Liver (tissue), 9 donors: ENCODE results near the gene ZNF587. TPM values are rescaled to one million over a fixed set of nuclear protein-coding genes. Genes with fewer than 3 reads are reported as not detected.
"Not testable (repeated sequence)": the region's sequence is repeated elsewhere in the genome, so short reads cannot be mapped to it uniquely, and the experiment has no call there.

Experiments used
- DNase-seq: peaks from one replicate; pipeline ENCODE4 v3.0.0-alpha.2; 2017; ENCODE audit warnings: low spot score
- H3K27ac ChIP-seq, 2 donors: one replicate each; pipeline ENCODE4 v1.7.0; 2013; ENCODE audit warnings: inconsistent platforms in 2 of 2, low read length in 2 of 2, control low read depth in 1 of 2, low read depth in 1 of 2, mild to moderate bottlenecking in 1 of 2
- H3K27me3 ChIP-seq, 4 donors: one replicate each; pipeline versions ENCODE4 v1.6.1 to v1.7.0; 2013; ENCODE audit warnings: low read length in 3 of 4, inconsistent platforms in 1 of 4, mild to moderate bottlenecking in 1 of 4, moderate library complexity in 1 of 4; ENCODE audit not compliant: control insufficient read depth in 4 of 4, insufficient read depth in 4 of 4
- H3K36me3 ChIP-seq, 4 donors: one replicate each; pipeline versions ENCODE4 v1.6.1 to v1.7.0; 2013; ENCODE audit warnings: low read length in 3 of 4, mild to moderate bottlenecking in 3 of 4, low read depth in 1 of 4, moderate library complexity in 1 of 4; ENCODE audit not compliant: control insufficient read depth in 4 of 4, insufficient read depth in 3 of 4
- H3K4me1 ChIP-seq, 4 donors: one replicate each; pipeline versions ENCODE4 v1.6.1 to v1.7.0; 2013; ENCODE audit warnings: low read length in 3 of 4, mild to moderate bottlenecking in 3 of 4, moderate library complexity in 1 of 4; ENCODE audit not compliant: control insufficient read depth in 4 of 4, insufficient read depth in 4 of 4
- H3K4me3 ChIP-seq, 3 donors: one replicate each; pipeline versions ENCODE4 v1.6.1 to v1.7.0; 2013; ENCODE audit warnings: low read length in 3 of 3, control low read depth in 1 of 3, low read depth in 1 of 3, mild to moderate bottlenecking in 1 of 3
- H3K9ac ChIP-seq, 2 donors: one replicate each; pipeline ENCODE4 v1.7.0; 2013; ENCODE audit warnings: low read length in 2 of 2, mild to moderate bottlenecking in 2 of 2, moderate library complexity in 2 of 2, control low read depth in 1 of 2, low read depth in 1 of 2
- H3K9me3 ChIP-seq, 4 donors: one replicate each; pipeline versions ENCODE4 v1.6.1 to v1.7.0; 2013; ENCODE audit warnings: low read length in 3 of 4; ENCODE audit not compliant: control insufficient read depth in 4 of 4
- EGR1 ChIP-seq, 2 donors: IDR thresholded peaks; 2 replicates each; pipeline ENCODE4 v1.6.1; 2016 to 2018; ENCODE audit warnings: antibody characterized with exemption in 2 of 2, low read depth in 2 of 2
- FOXA1 ChIP-seq: IDR thresholded peaks from 2 replicates; pipeline ENCODE4 v1.6.1; 2016; ENCODE audit warnings: antibody characterized with exemption
- FOXA2 ChIP-seq: IDR thresholded peaks from 2 replicates; pipeline ENCODE4 v1.6.1; 2016; ENCODE audit warnings: antibody characterized with exemption
- GABPA ChIP-seq, 2 donors: IDR thresholded peaks in 1 of 2; conservative IDR thresholded peaks in 1 of 2; 2 replicates each; pipeline ENCODE4 v1.6.1; 2016; ENCODE audit warnings: antibody characterized with exemption in 2 of 2, mild to moderate bottlenecking in 1 of 2, moderate library complexity in 1 of 2
- HNF4A ChIP-seq, 2 donors: conservative IDR thresholded peaks; 2 replicates each; pipeline ENCODE4 v1.6.1; 2016; ENCODE audit warnings: antibody characterized with exemption in 2 of 2, mild to moderate bottlenecking in 2 of 2
- HNF4G ChIP-seq: IDR thresholded peaks from 2 replicates; pipeline ENCODE4 v1.6.1; 2016; ENCODE audit warnings: antibody characterized with exemption
- JUND ChIP-seq, 2 donors: IDR thresholded peaks; 2 replicates each; pipeline ENCODE4 v1.6.1; 2016; ENCODE audit warnings: antibody characterized with exemption in 2 of 2
- RAD21 ChIP-seq, 2 donors: IDR thresholded peaks; 2 replicates each; pipeline ENCODE4 v1.6.1; 2016; ENCODE audit warnings: antibody characterized with exemption in 2 of 2, mild to moderate bottlenecking in 2 of 2
- RXRA ChIP-seq, 2 donors: IDR thresholded peaks; 2 replicates each; pipeline ENCODE4 v1.6.1; 2017 to 2018; ENCODE audit warnings: antibody characterized with exemption in 2 of 2, mild to moderate bottlenecking in 1 of 2
- SP1 ChIP-seq: IDR thresholded peaks from 2 replicates; pipeline ENCODE4 v1.6.1; 2018; ENCODE audit warnings: antibody characterized with exemption, mild to moderate bottlenecking
- TAF1 ChIP-seq: conservative IDR thresholded peaks from 2 replicates; pipeline ENCODE4 v1.6.1; 2016; ENCODE audit warnings: antibody characterized with exemption, mild to moderate bottlenecking
- YY1 ChIP-seq: IDR thresholded peaks from 2 replicates; pipeline ENCODE4 v1.6.1; 2016; ENCODE audit warnings: antibody characterized with exemption, mild to moderate bottlenecking
- WGBS: extraction: QIAGEN DNeasy Blood & Tissue Kit; methylation state at CpG from one replicate; pipeline ENCODE4 v1.1.7; 2013; 5-methylcytosine and 5-hydroxymethylcytosine counted together
- polyA plus RNA-seq, 2 donors: library from polyadenylated mRNA; stranded (reverse) in 1 of 2; unstranded in 1 of 2; fragments of 200-250 nt in 1 of 2; fragments of >200 nt in 1 of 2; fragmentation: Nextera tagmentation in 1 of 2; extraction: Ambion mirVana in 1 of 2; gene quantifications; one replicate each; pipeline versions ENCODE4 v1.2.1 to v1.2.3, GENCODE V29; 2013 to 2015
- total RNA-seq, 2 donors: library from RNA; depleted of rRNA; stranded (reverse); fragments of >200 nt; gene quantifications; one replicate each; pipeline ENCODE4 v1.2.3, GENCODE V29; 2014
- TF ChIP-seq, protein P1 (sequence below): IDR thresholded peaks from 2 replicates; pipeline ENCODE4 v1.6.1; 2016; ENCODE audit warnings: antibody characterized with exemption
- TF ChIP-seq, protein P2 (sequence below): IDR thresholded peaks from 2 replicates; pipeline ENCODE4 v1.6.1; 2016; ENCODE audit warnings: antibody characterized with exemption
- TF ChIP-seq, protein P3 (sequence below): IDR thresholded peaks from 2 replicates; pipeline ENCODE4 v1.6.1; 2016; ENCODE audit warnings: antibody characterized with exemption
- TF ChIP-seq, protein P4 (sequence below): IDR thresholded peaks from 2 replicates; pipeline ENCODE4 v1.6.1; 2016; ENCODE audit warnings: antibody characterized with exemption, mild to moderate bottlenecking
- TF ChIP-seq, protein P5 (sequence below): fragments of 150-350 bp; IDR thresholded peaks from 2 replicates; pipeline ENCODE4 v1.5.1; 2017; ENCODE audit warnings: improper control_type of control experiment, low read depth, low read length; ENCODE audit not compliant: missing input control
- donor health status: healthy.
- donor health status: healthy.
- donor health status: healthy.
- donor health status: healthy.
- donor health status: healthy.

ZNF587 gene
- total and polyA plus RNA-seq, 4 donors: 2.7 to 27.8 (median 9.2) TPM

DNA sequence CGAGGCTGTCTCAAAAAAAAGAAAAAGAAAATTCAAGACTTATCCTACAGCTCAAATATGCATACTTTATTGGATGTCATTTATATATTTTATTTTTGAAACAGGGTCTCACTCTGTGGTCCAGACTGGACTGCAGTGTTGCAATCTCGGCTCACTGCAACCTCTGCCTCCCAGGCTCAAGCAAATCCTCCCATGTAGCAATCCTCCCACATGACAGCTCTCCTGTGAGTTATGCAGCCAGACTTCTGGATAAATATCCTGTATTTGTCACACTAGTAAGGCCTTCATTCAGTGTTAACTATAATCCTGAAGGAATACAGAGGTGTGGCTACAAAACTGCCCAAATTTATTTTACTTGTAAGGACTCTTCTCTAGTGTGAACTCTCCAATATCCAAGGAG, 42.1 kb upstream of the ZNF587 start:
- Histone ChIP-seq H3K4me1 (peaks cover 9 to 23% (median 13%) of the 10 kb centered on the region in 4 donors), H3K36me3 (peaks cover 0 to 24% (median 17%) of the 10 kb centered on the region in 4 donors), H3K9ac (no peak overlapping the region), H3K4me3 (no peak overlapping the region), H3K27ac (no peak overlapping the region), H3K9me3 (no peaks in the 10 kb centered on the region), H3K27me3 (no peaks in the 10 kb centered on the region)
- TF ChIP-seq, protein P1, sequence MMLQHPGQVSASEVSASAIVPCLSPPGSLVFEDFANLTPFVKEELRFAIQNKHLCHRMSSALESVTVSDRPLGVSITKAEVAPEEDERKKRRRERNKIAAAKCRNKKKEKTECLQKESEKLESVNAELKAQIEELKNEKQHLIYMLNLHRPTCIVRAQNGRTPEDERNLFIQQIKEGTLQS: no peak
- TF ChIP-seq HNF4A (conservative IDR thresholded peaks at IDR 0.05): peak in 1 of 2 donors; percentile 36
- 77% methylated on average over 2 of the region's 2 CpGs for WGBS
- no peak for DNase-seq

DNA sequence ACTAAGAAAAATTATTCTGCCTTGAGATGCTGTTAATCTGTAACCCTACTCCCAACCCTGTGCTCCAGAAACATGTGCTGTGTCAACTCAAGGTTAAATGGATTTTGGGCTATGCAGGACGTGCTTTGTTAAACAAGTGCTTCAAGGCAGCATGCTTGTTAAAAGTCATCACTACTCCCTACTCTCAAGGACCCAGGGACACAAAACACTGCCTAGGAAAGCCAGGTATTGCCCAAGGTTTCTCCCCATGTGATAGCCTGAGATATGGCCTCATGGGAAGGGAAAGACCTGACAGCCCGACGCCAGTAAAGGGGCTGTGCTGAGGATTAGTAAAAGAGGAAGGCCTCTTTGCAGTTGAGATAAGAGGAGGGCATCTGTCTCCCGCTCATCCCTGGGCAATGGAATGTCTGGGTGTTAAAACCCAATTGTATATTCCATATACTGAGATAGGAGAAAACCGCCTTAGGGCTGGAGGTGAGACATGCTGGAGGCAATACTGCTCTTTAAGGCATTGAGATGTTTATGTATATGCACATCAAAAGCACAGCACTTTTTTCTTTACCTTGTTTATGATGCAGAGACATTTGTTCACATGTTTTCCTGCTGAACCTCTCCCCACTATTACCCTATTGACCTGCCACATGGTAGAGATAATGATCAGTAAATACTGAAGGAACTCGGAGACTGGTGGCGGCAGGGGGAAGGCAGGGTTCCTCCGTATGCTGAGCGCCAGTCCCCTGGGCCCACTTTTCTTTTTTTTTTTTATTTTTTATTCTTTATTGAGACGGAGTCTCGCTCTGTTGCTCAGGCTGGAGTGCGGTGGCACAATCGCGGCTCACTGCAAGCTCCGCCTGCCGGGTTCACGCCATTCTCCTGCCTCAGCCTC, 39.0 kb upstream of the ZNF587 start:
- H3K4me3 ChIP-seq, H3K9ac ChIP-seq, DNase-seq, H3K27me3 ChIP-seq, H3K9me3 ChIP-seq: not testable (repeated sequence)
- peak overlapping the region in 1 of 2 donors; percentile 9 for H3K27ac ChIP-seq
- TF ChIP-seq, protein P2, sequence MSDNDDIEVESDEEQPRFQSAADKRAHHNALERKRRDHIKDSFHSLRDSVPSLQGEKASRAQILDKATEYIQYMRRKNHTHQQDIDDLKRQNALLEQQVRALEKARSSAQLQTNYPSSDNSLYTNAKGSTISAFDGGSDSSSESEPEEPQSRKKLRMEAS: peak; percentile 25
- TF ChIP-seq HNF4A (conservative IDR thresholded peaks at IDR 0.05) (peak; percentile 39 to 58), FOXA1 (peak; percentile 71), FOXA2 (peak; percentile 65), YY1 (peak; percentile 37), GABPA (IDR thresholded peaks at IDR 0.05 in 1 of 2, conservative IDR thresholded peaks at IDR 0.05 in 1 of 2) (peak in 1 of 2 donors; percentile 13), RXRA (IDR thresholded peaks at IDR 0.05) (peak in 1 of 2 donors; percentile 39)
- H3K36me3 ChIP-seq: peaks cover 0 to 24% (median 17%) of the 10 kb centered on the region in 4 donors
- 54% methylated on average over 17 of the region's 17 CpGs for WGBS
- peaks cover 2 to 29% (median 8%) of the 10 kb centered on the region in 4 donors for H3K4me1 ChIP-seq

DNA sequence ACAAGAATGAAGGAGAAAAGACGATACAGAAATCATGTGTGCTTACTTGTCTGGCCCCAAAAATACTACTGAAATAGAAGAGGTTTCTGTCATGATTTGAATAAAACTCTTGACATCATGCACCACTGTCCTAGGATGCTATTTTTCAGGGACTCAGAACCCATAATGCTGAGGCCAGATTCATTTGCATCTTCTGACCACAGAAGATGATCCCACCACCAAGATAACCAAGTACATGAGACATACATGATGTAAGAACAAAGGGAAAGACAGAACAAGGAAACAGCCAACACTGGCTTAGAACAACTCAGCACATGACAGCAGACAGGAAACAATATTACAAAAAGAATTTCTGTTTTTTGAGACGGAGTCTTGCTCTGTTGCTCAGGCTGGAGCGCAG, 37.4 kb upstream of the ZNF587 start:
- no peak overlapping the region for H3K4me3 ChIP-seq
- no peak overlapping the region for H3K9ac ChIP-seq
- peaks cover 2 to 27% (median 8%) of the 10 kb centered on the region in 4 donors for H3K4me1 ChIP-seq
- H3K9me3 ChIP-seq: no peaks in the 10 kb centered on the region
- WGBS: 88% methylated on average over 3 of the region's 3 CpGs
- H3K27me3 ChIP-seq: no peaks in the 10 kb centered on the region
- no peak for DNase-seq
- no peak overlapping the region for H3K27ac ChIP-seq
- H3K36me3 ChIP-seq: peaks cover 0 to 22% (median 15%) of the 10 kb centered on the region in 4 donors
- TF ChIP-seq, protein P2: no peak
- TF ChIP-seq SP1 (no peak), FOXA1 (no peak), FOXA2 (no peak), GABPA (IDR thresholded peaks at IDR 0.05 in 1 of 2, conservative IDR thresholded peaks at IDR 0.05 in 1 of 2) (no peak), EGR1 (IDR thresholded peaks at IDR 0.05; ENCODE audit: low read depth in 2 of 2) (no peak), JUND (IDR thresholded peaks at IDR 0.05) (no peak), RAD21 (IDR thresholded peaks at IDR 0.05) (no peak), RXRA (IDR thresholded peaks at IDR 0.05) (no peak), YY1 (no peak), TAF1 (no peak), HNF4G (no peak), HNF4A (conservative IDR thresholded peaks at IDR 0.05) (no peak)
- TF ChIP-seq, protein P3, sequence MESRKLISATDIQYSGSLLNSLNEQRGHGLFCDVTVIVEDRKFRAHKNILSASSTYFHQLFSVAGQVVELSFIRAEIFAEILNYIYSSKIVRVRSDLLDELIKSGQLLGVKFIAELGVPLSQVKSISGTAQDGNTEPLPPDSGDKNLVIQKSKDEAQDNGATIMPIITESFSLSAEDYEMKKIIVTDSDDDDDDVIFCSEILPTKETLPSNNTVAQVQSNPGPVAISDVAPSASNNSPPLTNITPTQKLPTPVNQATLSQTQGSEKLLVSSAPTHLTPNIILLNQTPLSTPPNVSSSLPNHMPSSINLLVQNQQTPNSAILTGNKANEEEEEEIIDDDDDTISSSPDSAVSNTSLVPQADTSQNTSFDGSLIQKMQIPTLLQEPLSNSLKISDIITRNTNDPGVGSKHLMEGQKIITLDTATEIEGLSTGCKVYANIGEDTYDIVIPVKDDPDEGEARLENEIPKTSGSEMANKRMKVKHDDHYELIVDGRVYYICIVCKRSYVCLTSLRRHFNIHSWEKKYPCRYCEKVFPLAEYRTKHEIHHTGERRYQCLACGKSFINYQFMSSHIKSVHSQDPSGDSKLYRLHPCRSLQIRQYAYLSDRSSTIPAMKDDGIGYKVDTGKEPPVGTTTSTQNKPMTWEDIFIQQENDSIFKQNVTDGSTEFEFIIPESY: no peak
- TF ChIP-seq, protein P4, sequence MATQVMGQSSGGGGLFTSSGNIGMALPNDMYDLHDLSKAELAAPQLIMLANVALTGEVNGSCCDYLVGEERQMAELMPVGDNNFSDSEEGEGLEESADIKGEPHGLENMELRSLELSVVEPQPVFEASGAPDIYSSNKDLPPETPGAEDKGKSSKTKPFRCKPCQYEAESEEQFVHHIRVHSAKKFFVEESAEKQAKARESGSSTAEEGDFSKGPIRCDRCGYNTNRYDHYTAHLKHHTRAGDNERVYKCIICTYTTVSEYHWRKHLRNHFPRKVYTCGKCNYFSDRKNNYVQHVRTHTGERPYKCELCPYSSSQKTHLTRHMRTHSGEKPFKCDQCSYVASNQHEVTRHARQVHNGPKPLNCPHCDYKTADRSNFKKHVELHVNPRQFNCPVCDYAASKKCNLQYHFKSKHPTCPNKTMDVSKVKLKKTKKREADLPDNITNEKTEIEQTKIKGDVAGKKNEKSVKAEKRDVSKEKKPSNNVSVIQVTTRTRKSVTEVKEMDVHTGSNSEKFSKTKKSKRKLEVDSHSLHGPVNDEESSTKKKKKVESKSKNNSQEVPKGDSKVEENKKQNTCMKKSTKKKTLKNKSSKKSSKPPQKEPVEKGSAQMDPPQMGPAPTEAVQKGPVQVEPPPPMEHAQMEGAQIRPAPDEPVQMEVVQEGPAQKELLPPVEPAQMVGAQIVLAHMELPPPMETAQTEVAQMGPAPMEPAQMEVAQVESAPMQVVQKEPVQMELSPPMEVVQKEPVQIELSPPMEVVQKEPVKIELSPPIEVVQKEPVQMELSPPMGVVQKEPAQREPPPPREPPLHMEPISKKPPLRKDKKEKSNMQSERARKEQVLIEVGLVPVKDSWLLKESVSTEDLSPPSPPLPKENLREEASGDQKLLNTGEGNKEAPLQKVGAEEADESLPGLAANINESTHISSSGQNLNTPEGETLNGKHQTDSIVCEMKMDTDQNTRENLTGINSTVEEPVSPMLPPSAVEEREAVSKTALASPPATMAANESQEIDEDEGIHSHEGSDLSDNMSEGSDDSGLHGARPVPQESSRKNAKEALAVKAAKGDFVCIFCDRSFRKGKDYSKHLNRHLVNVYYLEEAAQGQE: no peak
- TF ChIP-seq, protein P5, sequence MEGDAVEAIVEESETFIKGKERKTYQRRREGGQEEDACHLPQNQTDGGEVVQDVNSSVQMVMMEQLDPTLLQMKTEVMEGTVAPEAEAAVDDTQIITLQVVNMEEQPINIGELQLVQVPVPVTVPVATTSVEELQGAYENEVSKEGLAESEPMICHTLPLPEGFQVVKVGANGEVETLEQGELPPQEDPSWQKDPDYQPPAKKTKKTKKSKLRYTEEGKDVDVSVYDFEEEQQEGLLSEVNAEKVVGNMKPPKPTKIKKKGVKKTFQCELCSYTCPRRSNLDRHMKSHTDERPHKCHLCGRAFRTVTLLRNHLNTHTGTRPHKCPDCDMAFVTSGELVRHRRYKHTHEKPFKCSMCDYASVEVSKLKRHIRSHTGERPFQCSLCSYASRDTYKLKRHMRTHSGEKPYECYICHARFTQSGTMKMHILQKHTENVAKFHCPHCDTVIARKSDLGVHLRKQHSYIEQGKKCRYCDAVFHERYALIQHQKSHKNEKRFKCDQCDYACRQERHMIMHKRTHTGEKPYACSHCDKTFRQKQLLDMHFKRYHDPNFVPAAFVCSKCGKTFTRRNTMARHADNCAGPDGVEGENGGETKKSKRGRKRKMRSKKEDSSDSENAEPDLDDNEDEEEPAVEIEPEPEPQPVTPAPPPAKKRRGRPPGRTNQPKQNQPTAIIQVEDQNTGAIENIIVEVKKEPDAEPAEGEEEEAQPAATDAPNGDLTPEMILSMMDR: no peak
- TF ChIP-seq, protein P1: no peak
